ENCODE data around the gene SLC27A4.
A peak's percentile ranks its signal among the peaks of the same experiment; 100 is the strongest.

SLC27A4 gene

DNA sequence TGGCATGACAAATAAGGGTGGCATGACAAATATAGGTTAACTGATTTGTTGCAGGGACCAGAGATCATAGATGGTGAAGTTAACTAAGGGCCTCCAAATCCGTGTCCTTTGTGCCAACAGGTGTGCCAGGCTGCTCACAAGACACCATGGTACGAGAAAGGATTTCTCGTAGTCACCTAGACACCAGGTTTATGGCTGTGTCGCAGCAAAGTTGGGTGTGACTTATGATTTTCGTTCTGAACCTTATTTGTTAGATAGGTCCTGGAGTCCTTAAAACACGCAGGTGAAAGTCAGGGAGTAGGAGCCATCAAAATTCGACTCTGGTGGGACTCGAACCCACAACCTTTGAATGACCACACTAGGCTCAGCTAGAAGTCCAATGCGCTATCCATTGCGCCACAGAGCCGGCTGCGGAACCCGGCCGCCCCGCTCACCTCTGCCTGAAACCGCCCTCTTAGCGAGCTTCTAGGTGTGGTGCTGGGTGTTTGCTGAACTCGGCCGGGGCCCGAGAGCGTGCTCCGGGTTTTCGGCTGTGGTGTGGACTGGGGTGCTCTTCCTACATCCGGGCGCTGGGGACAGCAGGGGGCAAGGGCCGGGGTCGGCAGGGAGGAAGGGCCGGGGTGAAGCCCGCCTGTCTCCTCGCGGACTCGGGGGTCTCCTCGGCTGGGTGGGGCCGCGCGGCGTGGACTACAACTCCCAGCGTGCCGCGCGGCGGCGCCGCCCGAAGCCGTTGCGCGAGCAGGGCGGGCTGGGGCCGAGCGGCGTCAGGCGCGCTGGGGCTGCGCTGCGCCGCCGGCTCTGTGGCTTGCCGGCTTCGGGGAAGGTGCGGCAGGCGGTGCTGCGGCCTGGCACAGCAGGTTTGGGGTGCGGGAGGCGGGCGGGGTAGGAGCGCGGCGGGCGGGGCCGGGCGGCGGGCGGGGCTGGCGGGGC is at the start of gene SLC27A4:
TSS of gene SLC27A4 (plus strand) at position 767 of the 930 bp plus-strand sequence. CDS start 2,606 bp downstream, outside the sequence.
- Histone ChIP-seq H3K9ac (peak within 1 kb of the TSS; percentile 80), H3K4me3 (peak within 1 kb of the TSS; percentile 75), H3K4me1 (peaks cover 10% of the 10 kb centered on the region), H3K27ac (peak within 1 kb of the TSS; percentile 57; the same call in 1 of the 2 replicates), H3K9me3 (no peaks in the 10 kb centered on the region), H3K36me3 (peaks cover 31% of the 10 kb centered on the region), H3K4me2 (peak within 1 kb of the TSS; percentile 93), H3K27me3 (no peaks in the 10 kb centered on the region), H4K20me1 (no peaks in the 10 kb centered on the region)
- no peak for TF ChIP-seq Cebpa-rat (IDR thresholded peaks at IDR 0.05)

DNA sequence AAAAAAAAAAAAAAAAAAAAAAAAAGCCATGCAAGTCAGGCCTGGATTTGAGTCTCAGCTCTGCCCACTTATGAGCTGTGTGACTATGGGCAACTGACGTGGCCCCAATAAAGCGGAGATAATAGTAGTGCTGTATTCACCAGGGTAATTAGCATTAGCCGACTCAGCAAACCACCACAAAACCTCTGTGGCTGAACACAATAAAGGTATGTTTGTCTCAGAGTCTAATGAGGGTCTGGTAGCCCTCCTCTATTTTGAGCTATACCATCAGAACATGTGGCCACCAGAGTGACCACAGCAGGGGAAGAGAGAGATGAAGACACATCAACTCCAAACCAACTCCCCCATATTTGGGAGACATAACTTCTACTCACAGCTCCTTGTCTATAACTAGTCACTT is 48.3 kb upstream of the SLC27A4 start:
- TF ChIP-seq Cebpa-rat (IDR thresholded peaks at IDR 0.05): no peak
- Histone ChIP-seq H3K36me3 (peaks cover 17% of the 10 kb centered on the region), H3K27ac (no peak overlapping the region), H3K4me3 (no peak overlapping the region), H3K9ac (no peak overlapping the region), H3K4me1 (peaks cover 33% of the 10 kb centered on the region), H3K27me3 (no peaks in the 10 kb centered on the region), H3K9me3 (no peaks in the 10 kb centered on the region), H4K20me1 (no peaks in the 10 kb centered on the region), H3K4me2 (peak overlapping the region; percentile 51)

GRCh38 chr9:128293091-128293490 is 47.2 kb upstream of the SLC27A4 start:
- H3K4me3 ChIP-seq: no peak overlapping the region
- peaks cover 33% of the 10 kb centered on the region for H3K4me1 ChIP-seq
- no peak overlapping the region for H3K27ac ChIP-seq
- no peaks in the 10 kb centered on the region for H3K27me3 ChIP-seq
- peak overlapping the region; percentile 51 for H3K4me2 ChIP-seq
- H4K20me1 ChIP-seq: no peaks in the 10 kb centered on the region
- H3K9ac ChIP-seq: peak overlapping the region; percentile 26; the same call in 1 of the 2 replicates
- peaks cover 10% of the 10 kb centered on the region for H3K36me3 ChIP-seq
- no peak for TF ChIP-seq Cebpa-rat (IDR thresholded peaks at IDR 0.05)
- H3K9me3 ChIP-seq: no peaks in the 10 kb centered on the region

GRCh38 chr9:128294142-128294541 is 46.2 kb upstream of the SLC27A4 start:
- Histone ChIP-seq H4K20me1 (no peaks in the 10 kb centered on the region), H3K27me3 (no peaks in the 10 kb centered on the region), H3K27ac (no peak overlapping the region), H3K9me3 (no peaks in the 10 kb centered on the region), H3K4me2 (no peak overlapping the region), H3K4me1 (peaks cover 33% of the 10 kb centered on the region), H3K4me3 (no peak overlapping the region), H3K9ac (no peak overlapping the region), H3K36me3 (no peaks in the 10 kb centered on the region)
- no peak for TF ChIP-seq Cebpa-rat (IDR thresholded peaks at IDR 0.05)

GRCh38 chr9:128296340-128297220 is 43.7 kb upstream of the SLC27A4 start:
- no peak overlapping the region for H3K4me2 ChIP-seq
- TF ChIP-seq Cebpa-rat (IDR thresholded peaks at IDR 0.05): no peak
- H3K36me3 ChIP-seq: no peaks in the 10 kb centered on the region
- H3K9ac ChIP-seq: no peak overlapping the region
- peaks cover 33% of the 10 kb centered on the region for H3K4me1 ChIP-seq
- no peak overlapping the region for H3K27ac ChIP-seq
- no peaks in the 10 kb centered on the region for H4K20me1 ChIP-seq
- H3K9me3 ChIP-seq: no peaks in the 10 kb centered on the region
- no peaks in the 10 kb centered on the region for H3K27me3 ChIP-seq
- H3K4me3 ChIP-seq: no peak overlapping the region

DNA sequence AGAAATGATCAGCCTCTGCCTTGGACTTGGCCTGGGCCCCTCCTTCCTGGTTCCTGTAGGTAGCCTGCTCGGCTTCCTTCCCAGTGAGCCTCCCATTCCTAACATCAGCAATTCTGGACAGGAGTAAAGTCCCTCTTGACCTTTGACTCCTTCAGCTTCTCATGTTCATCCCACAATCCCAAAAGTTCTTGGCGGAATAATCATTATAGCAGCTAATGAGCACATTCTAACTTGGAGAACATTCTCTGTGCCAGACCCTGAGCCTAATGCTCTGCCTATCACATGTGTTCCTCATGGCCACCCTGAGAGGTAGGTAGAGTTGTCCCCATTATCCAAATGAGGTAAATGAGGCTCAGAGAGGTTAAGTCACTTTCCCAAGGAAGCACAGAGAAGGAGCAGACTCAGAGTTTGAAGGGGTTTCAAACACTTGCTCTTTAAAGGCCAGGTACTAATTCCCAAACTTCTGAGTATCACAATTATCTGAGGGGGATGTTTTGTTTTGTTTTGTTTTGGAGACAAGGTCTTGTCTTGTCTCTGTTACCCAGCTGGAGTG is 43.0 kb upstream of the SLC27A4 start:
- no peak overlapping the region for H3K27ac ChIP-seq
- no peaks in the 10 kb centered on the region for H3K36me3 ChIP-seq
- no peak for TF ChIP-seq Cebpa-rat (IDR thresholded peaks at IDR 0.05)
- 0 out of 2 replicates have a peak overlapping the region, but pooled peaks have one; percentile 15 for H3K9ac ChIP-seq
- H3K9me3 ChIP-seq: no peaks in the 10 kb centered on the region
- H3K27me3 ChIP-seq: no peaks in the 10 kb centered on the region
- H4K20me1 ChIP-seq: no peaks in the 10 kb centered on the region
- H3K4me1 ChIP-seq: peaks cover 28% of the 10 kb centered on the region
- H3K4me2 ChIP-seq: no peak overlapping the region
- no peak overlapping the region for H3K4me3 ChIP-seq

- TF ChIP-seq Cebpa-rat (IDR thresholded peaks at IDR 0.05): no peak
- no peak overlapping the region for H3K4me3 ChIP-seq
- no peak overlapping the region for H3K4me2 ChIP-seq
Observed at GRCh38 chr9:128298535-128299482, 41.5 kb upstream of the SLC27A4 start.

GRCh38 chr9:128304136-128304970 is 36.0 kb upstream of the SLC27A4 start:
- no peak overlapping the region for H3K9ac ChIP-seq
- H4K20me1 ChIP-seq: no peaks in the 10 kb centered on the region
- no peak overlapping the region for H3K4me3 ChIP-seq
- no peaks in the 10 kb centered on the region for H3K27me3 ChIP-seq
- peaks cover 45% of the 10 kb centered on the region for H3K36me3 ChIP-seq
- no peak for TF ChIP-seq Cebpa-rat (IDR thresholded peaks at IDR 0.05)
- no peak overlapping the region for H3K27ac ChIP-seq
- no peaks in the 10 kb centered on the region for H3K9me3 ChIP-seq
- no peaks in the 10 kb centered on the region for H3K4me1 ChIP-seq
- no peak overlapping the region for H3K4me2 ChIP-seq

More at GRCh38 chr9:128298535-128299482, 41.5 kb upstream of the SLC27A4 start:
- Histone ChIP-seq H3K9ac (no peak overlapping the region), H3K27me3 (no peaks in the 10 kb centered on the region), H4K20me1 (no peaks in the 10 kb centered on the region), H3K4me1 (peaks cover 13% of the 10 kb centered on the region), H3K36me3 (no peaks in the 10 kb centered on the region), H3K27ac (no peak overlapping the region), H3K9me3 (no peaks in the 10 kb centered on the region)
